PC-9 (cell line): ENCODE results near the gene NUDCD3.

ENCODE experiments used
- EZH2 ChIP-seq: fragments of 200-600 bp; sonication (generic); IDR thresholded peaks from 2 replicates; pipeline ENCODE4 v1.8.0; 2017; ENCODE audit warnings: antibody characterized with exemption, low read depth
- TF ChIP-seq, protein P1 (sequence below): fragments of 200-600 bp; sonication (generic); conservative IDR thresholded peaks from 2 replicates; pipeline ENCODE4 v1.6.1; 2017; ENCODE audit warnings: mixed run types, antibody characterized with exemption, mild to moderate bottlenecking, moderate library complexity

DNA sequence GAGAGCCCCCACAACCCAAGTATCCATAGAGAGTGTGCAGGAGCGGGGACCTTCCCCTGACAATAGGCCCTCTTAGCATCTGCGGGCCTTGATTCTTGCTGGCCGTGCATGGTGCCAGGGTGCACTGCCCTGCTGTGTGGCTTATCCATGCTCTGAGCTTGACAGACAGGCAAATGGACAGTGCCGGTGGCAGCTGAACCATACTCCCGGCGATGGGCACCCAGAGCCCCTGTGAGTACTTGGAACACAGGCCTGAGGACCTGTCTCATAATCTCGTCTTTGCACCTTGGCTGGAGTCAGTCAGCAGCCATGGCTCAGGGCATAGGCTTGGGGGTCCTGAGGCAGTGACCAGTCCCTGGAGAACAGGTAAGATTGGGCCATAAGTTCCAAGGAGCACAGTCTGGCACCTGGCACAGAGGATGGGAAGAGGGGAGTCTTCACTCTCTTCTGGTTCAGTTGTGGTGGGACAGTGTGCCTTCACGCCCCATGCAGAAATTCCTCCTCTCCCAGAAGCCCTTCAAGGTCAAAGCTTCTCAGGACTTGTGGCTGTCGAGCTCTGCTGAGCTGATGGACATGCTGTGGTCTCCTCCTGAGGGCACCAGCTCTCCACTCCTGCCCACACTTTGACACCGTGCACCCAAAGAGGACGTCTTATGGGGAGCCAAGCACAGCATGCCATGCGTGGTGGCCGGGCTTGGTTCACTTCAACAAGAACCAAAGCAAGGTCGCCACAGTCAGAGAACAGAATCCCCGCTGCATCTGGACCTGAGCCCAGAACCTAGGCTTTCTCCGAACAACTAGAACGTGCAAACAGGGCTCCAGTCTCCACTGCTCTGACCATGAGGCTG lies 105.6 kb downstream of the NUDCD3 start:
- TF ChIP-seq, protein P1, sequence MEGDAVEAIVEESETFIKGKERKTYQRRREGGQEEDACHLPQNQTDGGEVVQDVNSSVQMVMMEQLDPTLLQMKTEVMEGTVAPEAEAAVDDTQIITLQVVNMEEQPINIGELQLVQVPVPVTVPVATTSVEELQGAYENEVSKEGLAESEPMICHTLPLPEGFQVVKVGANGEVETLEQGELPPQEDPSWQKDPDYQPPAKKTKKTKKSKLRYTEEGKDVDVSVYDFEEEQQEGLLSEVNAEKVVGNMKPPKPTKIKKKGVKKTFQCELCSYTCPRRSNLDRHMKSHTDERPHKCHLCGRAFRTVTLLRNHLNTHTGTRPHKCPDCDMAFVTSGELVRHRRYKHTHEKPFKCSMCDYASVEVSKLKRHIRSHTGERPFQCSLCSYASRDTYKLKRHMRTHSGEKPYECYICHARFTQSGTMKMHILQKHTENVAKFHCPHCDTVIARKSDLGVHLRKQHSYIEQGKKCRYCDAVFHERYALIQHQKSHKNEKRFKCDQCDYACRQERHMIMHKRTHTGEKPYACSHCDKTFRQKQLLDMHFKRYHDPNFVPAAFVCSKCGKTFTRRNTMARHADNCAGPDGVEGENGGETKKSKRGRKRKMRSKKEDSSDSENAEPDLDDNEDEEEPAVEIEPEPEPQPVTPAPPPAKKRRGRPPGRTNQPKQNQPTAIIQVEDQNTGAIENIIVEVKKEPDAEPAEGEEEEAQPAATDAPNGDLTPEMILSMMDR, result no peak
- no peak for TF ChIP-seq EZH2
